GM23338 (cell line): ENCODE results near the gene NTN1. TPM values are rescaled to one million over a fixed set of nuclear protein-coding genes. Genes with fewer than 3 reads are reported as not detected.

Experiments used
- ATAC-seq: fragments of 200-7000 bp; cut with Tn5 transposase; 3 replicates; pipeline ENCODE4 v1.9.1; 2020
- DNase-seq: peaks from one replicate; pipeline ENCODE4 v3.0.0-alpha.2; 2015; ENCODE audit warnings: low spot score
- H2AFZ ChIP-seq: fragments of 200-600 bp; sonication (generic); 2 replicates; pipeline ENCODE4 v1.8.0; 2016; ENCODE audit warnings: antibody characterized with exemption, mild to moderate bottlenecking, moderate library complexity
- H3F3A ChIP-seq: fragments of 200-600 bp; sonication (generic); replicated peaks from 2 replicates; pipeline ENCODE4 v1.8.0; 2017; ENCODE audit warnings: antibody characterized with exemption, mixed run types, low read depth
- H3K27ac ChIP-seq: fragments of 200-600 bp; sonication (generic); 2 replicates; pipeline ENCODE4 v1.6.1; 2016; ENCODE audit warnings: low read depth
- H3K27me3 ChIP-seq: fragments of 200-600 bp; sonication (generic); 2 replicates; pipeline ENCODE4 v1.8.0; 2016; ENCODE audit warnings: mild to moderate bottlenecking, mixed run types, moderate library complexity; ENCODE audit not compliant: insufficient read depth
- H3K36me3 ChIP-seq: fragments of 200-600 bp; sonication (generic); 2 replicates; pipeline ENCODE4 v1.8.0; 2016; ENCODE audit warnings: mild to moderate bottlenecking; ENCODE audit not compliant: insufficient read depth
- H3K4me1 ChIP-seq: fragments of 200-600 bp; sonication (generic); 2 replicates; pipeline ENCODE4 v1.8.0; 2016; ENCODE audit warnings: mild to moderate bottlenecking, moderate library complexity; ENCODE audit not compliant: insufficient read depth
- H3K4me2 ChIP-seq: fragments of 200-600 bp; sonication (generic); 2 replicates; pipeline ENCODE4 v1.7.1; 2017; ENCODE audit warnings: mixed run types
- H3K4me3 ChIP-seq: fragments of 200-600 bp; sonication (generic); 2 replicates; pipeline ENCODE4 v1.6.1; 2016; ENCODE audit warnings: mixed run types
- H3K79me2 ChIP-seq: fragments of 200-600 bp; sonication (generic); replicated peaks from 2 replicates; pipeline ENCODE4 v1.8.0; 2017; ENCODE audit warnings: mild to moderate bottlenecking; ENCODE audit not compliant: insufficient read depth
- H3K9me2 ChIP-seq: fragments of 200-600 bp; sonication (generic); 2 replicates; pipeline ENCODE4 v1.8.0; 2017; ENCODE audit not compliant: insufficient read depth
- H4K20me1 ChIP-seq: fragments of 200-600 bp; sonication (generic); replicated peaks from 2 replicates; pipeline ENCODE4 v1.8.0; 2017; ENCODE audit warnings: mild to moderate bottlenecking; ENCODE audit not compliant: insufficient read depth
- H3K27ac Mint-ChIP-seq: 2 replicates; pipeline ENCODE4 v1.8.0; 2020; ENCODE audit warnings: inconsistent platforms, mild to moderate bottlenecking, moderate library complexity, mixed read lengths
- H3K27me3 Mint-ChIP-seq: 3 replicates; pipeline ENCODE4 v1.8.0; 2022; ENCODE audit warnings: low read depth, mild to moderate bottlenecking, moderate library complexity, mixed read lengths, inconsistent platforms; ENCODE audit not compliant: insufficient read depth, poor library complexity
- H3K36me3 Mint-ChIP-seq: 3 replicates; pipeline ENCODE4 v1.8.0; 2021; ENCODE audit warnings: low read depth, mild to moderate bottlenecking, inconsistent platforms, moderate library complexity, mixed read lengths
- H3K4me1 Mint-ChIP-seq: 3 replicates; pipeline ENCODE4 v1.8.0; 2020; ENCODE audit warnings: mild to moderate bottlenecking, inconsistent platforms, mixed read lengths
- H3K4me3 Mint-ChIP-seq: 3 replicates; pipeline ENCODE4 v1.8.0; 2021; ENCODE audit warnings: moderate library complexity, mild to moderate bottlenecking, inconsistent platforms, mixed read lengths
- H3K9me3 Mint-ChIP-seq: 3 replicates; pipeline ENCODE4 v1.8.0; 2020; ENCODE audit warnings: moderate library complexity, mild to moderate bottlenecking, inconsistent platforms, mixed read lengths
- CREB1 ChIP-seq: fragments of 250-450 bp; sonication (Bioruptor Pico); IDR thresholded peaks from 2 replicates; pipeline ENCODE4 v1.5.0; 2020; ENCODE audit warnings: low read depth, mild to moderate bottlenecking, moderate library complexity
- EZH2phosphoT487 ChIP-seq: fragments of 200-600 bp; sonication (generic); IDR thresholded peaks from one replicate; pipeline ENCODE4 v1.8.1; 2018; ENCODE audit warnings: antibody characterized with exemption; ENCODE audit not compliant: unreplicated experiment
- ZNF462 ChIP-seq: fragments of 250-450 bp; sonication (Bioruptor Pico); IDR thresholded peaks from 2 replicates; pipeline ENCODE4 v1.5.0; 2020; ENCODE audit warnings: mild to moderate bottlenecking, moderate library complexity
- polyA plus RNA-seq: library from polyadenylated mRNA; unstranded; fragments of >200 nt; fragmentation: Nextera tagmentation; extraction: Ambion mirVana; gene quantifications from 2 replicates; pipeline ENCODE4 v1.2.1, GENCODE V29; 2016
- total RNA-seq: library from RNA; depleted of rRNA; stranded (reverse); fragments of >200 nt; shearing (Covaris generic); gene quantifications from 2 replicates; pipeline ENCODE4 v1.2.3, GENCODE V29; 2014
- TF ChIP-seq, protein P1 (sequence below): IDR thresholded peaks from one replicate; pipeline ENCODE4 v1.6.1; 2018; ENCODE audit warnings: antibody characterized with exemption; ENCODE audit not compliant: unreplicated experiment

The NTN1 gene
- total and polyA plus RNA-seq, 2 experiments from 2014 or later: 0.57 to 2.6 TPM

DNA sequence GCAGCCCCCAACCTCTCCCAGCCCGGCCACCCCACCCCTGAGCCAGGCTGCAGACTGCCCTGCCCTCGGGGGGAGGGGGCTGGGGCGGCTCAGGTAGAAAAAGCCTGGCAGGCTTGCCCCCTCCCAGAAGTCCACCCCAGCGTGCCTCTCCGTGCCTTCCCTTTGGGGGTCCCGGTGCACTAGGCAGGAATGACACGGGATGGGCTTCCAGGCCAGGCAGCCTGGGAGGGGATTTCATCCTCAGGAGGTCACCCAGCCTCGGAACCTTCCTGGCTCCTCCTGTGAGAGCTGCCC is 185.0 kb downstream of the NTN1 start:
- ATAC-seq (no peak), DNase-seq (no peak)
- Mint-ChIP-seq H3K9me3 (no peaks in the 10 kb centered on the region; the same call in 2 of the 3 replicates), H3K4me1 (peaks cover 6% of the 10 kb centered on the region), H3K27me3 (peaks cover 6% of the 10 kb centered on the region), H3K27ac (no peak overlapping the region), H3K4me3 (no peak overlapping the region), H3K36me3 (no peaks in the 10 kb centered on the region)
- no peaks in the 10 kb centered on the region for H3K79me2 ChIP-seq
- no peak overlapping the region for H2AFZ ChIP-seq
- no peak overlapping the region for H3K27ac ChIP-seq
- H3F3A ChIP-seq: no peaks in the 10 kb centered on the region
- TF ChIP-seq, protein P1, sequence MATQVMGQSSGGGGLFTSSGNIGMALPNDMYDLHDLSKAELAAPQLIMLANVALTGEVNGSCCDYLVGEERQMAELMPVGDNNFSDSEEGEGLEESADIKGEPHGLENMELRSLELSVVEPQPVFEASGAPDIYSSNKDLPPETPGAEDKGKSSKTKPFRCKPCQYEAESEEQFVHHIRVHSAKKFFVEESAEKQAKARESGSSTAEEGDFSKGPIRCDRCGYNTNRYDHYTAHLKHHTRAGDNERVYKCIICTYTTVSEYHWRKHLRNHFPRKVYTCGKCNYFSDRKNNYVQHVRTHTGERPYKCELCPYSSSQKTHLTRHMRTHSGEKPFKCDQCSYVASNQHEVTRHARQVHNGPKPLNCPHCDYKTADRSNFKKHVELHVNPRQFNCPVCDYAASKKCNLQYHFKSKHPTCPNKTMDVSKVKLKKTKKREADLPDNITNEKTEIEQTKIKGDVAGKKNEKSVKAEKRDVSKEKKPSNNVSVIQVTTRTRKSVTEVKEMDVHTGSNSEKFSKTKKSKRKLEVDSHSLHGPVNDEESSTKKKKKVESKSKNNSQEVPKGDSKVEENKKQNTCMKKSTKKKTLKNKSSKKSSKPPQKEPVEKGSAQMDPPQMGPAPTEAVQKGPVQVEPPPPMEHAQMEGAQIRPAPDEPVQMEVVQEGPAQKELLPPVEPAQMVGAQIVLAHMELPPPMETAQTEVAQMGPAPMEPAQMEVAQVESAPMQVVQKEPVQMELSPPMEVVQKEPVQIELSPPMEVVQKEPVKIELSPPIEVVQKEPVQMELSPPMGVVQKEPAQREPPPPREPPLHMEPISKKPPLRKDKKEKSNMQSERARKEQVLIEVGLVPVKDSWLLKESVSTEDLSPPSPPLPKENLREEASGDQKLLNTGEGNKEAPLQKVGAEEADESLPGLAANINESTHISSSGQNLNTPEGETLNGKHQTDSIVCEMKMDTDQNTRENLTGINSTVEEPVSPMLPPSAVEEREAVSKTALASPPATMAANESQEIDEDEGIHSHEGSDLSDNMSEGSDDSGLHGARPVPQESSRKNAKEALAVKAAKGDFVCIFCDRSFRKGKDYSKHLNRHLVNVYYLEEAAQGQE: no peak
- no peak for TF ChIP-seq EZH2phosphoT487
- no peak for TF ChIP-seq CREB1 (CRISPR knock-in tag)
- no peak for TF ChIP-seq ZNF462 (CRISPR knock-in tag)
- no peaks in the 10 kb centered on the region for H3K27me3 ChIP-seq
- no peaks in the 10 kb centered on the region for H3K9me2 ChIP-seq
- H3K4me3 ChIP-seq: no peak overlapping the region
- no peaks in the 10 kb centered on the region for H4K20me1 ChIP-seq
- no peaks in the 10 kb centered on the region for H3K36me3 ChIP-seq
- no peak overlapping the region for H3K4me2 ChIP-seq
- H3K4me1 ChIP-seq: no peaks in the 10 kb centered on the region
